HCT116 (cell line): Measurements from ENCODE around the gene IFRD2. TPM values are rescaled to one million over a fixed set of nuclear protein-coding genes. Genes with fewer than 3 reads are reported as not detected.

Experiments used
- ATAC-seq: fragments of 200-7000 bp; cut with Tn5 transposase; 2 replicates; pipeline ENCODE4 v1.9.1; 2020; ENCODE audit warnings: mild to moderate bottlenecking, moderate library complexity
- BruUV-seq: library from RNA; stranded (reverse); fragments of 400-500 nt; replicated peaks from 2 replicates; lab custom pipeline; 2021; lab: Mats Ljungman, UMichigan
- CTCF ChIA-PET: fragments of 300-600 bp; sonication (Branson Sonifier 250); formaldehyde crosslinking; loops from one replicate; lab custom pipeline; 2021; ENCODE audit warnings: antibody characterized with exemption; lab: Charles Lee
- POLR2A ChIA-PET: fragments of 300-600, 350-600 bp; sonication (Branson Sonifier 250); formaldehyde crosslinking; loops from one replicate; lab custom pipeline; 2021; ENCODE audit warnings: antibody characterized with exemption; lab: Charles Lee
- RAD21 ChIA-PET, 2 experiments: fragments of 300-600 bp; sonication (Branson Sonifier 250); formaldehyde crosslinking; loops; one replicate each; lab custom pipeline; 2023; ENCODE audit warnings: low total read pairs in 2 of 2; ENCODE audit not compliant: uncharacterized antibody in 2 of 2, unreplicated experiment in 2 of 2, low non-redundant PET in 1 of 2; lab: Charles Lee
- DNase-seq: peaks from one replicate; pipeline ENCODE4 v3.0.0-alpha.2; 2010; ENCODE audit warnings: low read depth, low spot score
- H2AFZ ChIP-seq: fragments of 200-600 bp; shearing (Covaris generic), sonication (generic); 2 replicates; pipeline ENCODE4 v1.6.1; 2017; ENCODE audit warnings: low read depth, mixed run types, mixed read lengths, antibody characterized with exemption, low read length; ENCODE audit not compliant: poor library complexity, severe bottlenecking
- H3K27ac ChIP-seq: 2 replicates; pipeline ENCODE4 v1.5.1; 2012; ENCODE audit warnings: low read depth, low read length
- H3K27me3 ChIP-seq: fragments of 200-600 bp; sonication (generic); 2 replicates; pipeline ENCODE4 v1.6.1; 2016; ENCODE audit warnings: mixed run types, low read length, mixed read lengths; ENCODE audit not compliant: insufficient read depth
- H3K36me3 ChIP-seq, 2 experiments: fragments of 200-500 bp in 1 of 2; fragments of 200-600 bp in 1 of 2; sonication (Bioruptor generic) in 1 of 2; sonication (generic) in 1 of 2; 2 replicates each; pipeline versions ENCODE4 v1.5.1 to v1.6.1; 2014 to 2016; ENCODE audit warnings: low read length in 2 of 2, inconsistent platforms in 1 of 2, mixed read lengths in 1 of 2, mixed run types in 1 of 2; ENCODE audit not compliant: insufficient read depth in 2 of 2, control insufficient read depth in 1 of 2
- H3K4me1 ChIP-seq, 2 experiments: fragments of 200-600 bp in 1 of 2; sonication (generic) in 1 of 2; 2 replicates each; pipeline versions ENCODE4 v1.5.1 to v1.6.1; 2012 to 2017; ENCODE audit warnings: low read length in 2 of 2, inconsistent platforms in 1 of 2, mild to moderate bottlenecking in 1 of 2, mixed read lengths in 1 of 2, mixed run types in 1 of 2, moderate library complexity in 1 of 2; ENCODE audit not compliant: insufficient read depth in 2 of 2, control insufficient read depth in 1 of 2
- H3K4me2 ChIP-seq: fragments of 200-600 bp; sonication (generic); 2 replicates; pipeline ENCODE4 v1.6.1; 2017; ENCODE audit warnings: mixed run types, low read length, mixed read lengths
- H3K4me3 ChIP-seq, 2 experiments: fragments of 200-600 bp in 1 of 2; sonication (generic) in 1 of 2; replicated peaks in 1 of 2; 2 replicates each; pipeline ENCODE4 v1.5.1; 2011 to 2016; ENCODE audit warnings: low read length in 2 of 2, control low read depth in 1 of 2, low read depth in 1 of 2, mild to moderate bottlenecking in 1 of 2, mixed read lengths in 1 of 2, mixed run types in 1 of 2
- H3K79me2 ChIP-seq: fragments of 200-600 bp; sonication (generic); 2 replicates; pipeline ENCODE4 v1.6.1; 2017; ENCODE audit warnings: mild to moderate bottlenecking, mixed run types, low read length, moderate library complexity, mixed read lengths; ENCODE audit not compliant: insufficient read depth
- H3K9ac ChIP-seq: fragments of 200-600 bp; sonication (generic); 2 replicates; pipeline ENCODE4 v1.6.1; 2016; ENCODE audit warnings: low read length, mixed read lengths
- H3K9me2 ChIP-seq: fragments of 200-600 bp; sonication (generic), shearing (Covaris generic); 2 replicates; pipeline ENCODE4 v1.6.1; 2017; ENCODE audit warnings: mixed run types, mild to moderate bottlenecking, moderate library complexity; ENCODE audit not compliant: insufficient read depth
- H3K9me3 ChIP-seq, 2 experiments: fragments of 200-500 bp in 1 of 2; fragments of 200-600 bp in 1 of 2; sonication (Bioruptor generic) in 1 of 2; sonication (generic) in 1 of 2; 2 replicates each; pipeline ENCODE4 v1.6.1; 2014 to 2017; ENCODE audit warnings: low read length in 2 of 2, mixed read lengths in 2 of 2, inconsistent platforms in 1 of 2, low read depth in 1 of 2, mild to moderate bottlenecking in 1 of 2, mixed run types in 1 of 2, moderate library complexity in 1 of 2; ENCODE audit not compliant: control insufficient read depth in 1 of 2, insufficient read depth in 1 of 2
- H4K20me1 ChIP-seq: fragments of 200-600 bp; sonication (generic), shearing (Covaris generic); 2 replicates; pipeline ENCODE4 v1.6.1; 2017; ENCODE audit warnings: mixed run types, mild to moderate bottlenecking, moderate library complexity; ENCODE audit not compliant: insufficient read depth
- ELF1 ChIP-seq: IDR thresholded peaks from 2 replicates; pipeline ENCODE4 v1.6.1; 2012; ENCODE audit warnings: low read depth, borderline replicate concordance
- FOSL1 ChIP-seq: IDR thresholded peaks from 2 replicates; pipeline ENCODE4 v1.6.1; 2012; ENCODE audit warnings: low read depth
- POLR2A ChIP-seq: IDR thresholded peaks from 2 replicates; pipeline ENCODE4 v1.7.0; 2011; ENCODE audit warnings: borderline replicate concordance; ENCODE audit not compliant: insufficient read depth, insufficient read length; ENCODE audit errors: extremely low read depth
- POLR2AphosphoS5 ChIP-seq: IDR thresholded peaks from 2 replicates; pipeline ENCODE4 v1.6.1; 2011; ENCODE audit warnings: mild to moderate bottlenecking, low read depth, low read length, moderate library complexity
- RAD21 ChIP-seq: IDR thresholded peaks from 2 replicates; pipeline ENCODE4 v1.6.1; 2012; ENCODE audit warnings: low read depth, mild to moderate bottlenecking
- TCF7L2 ChIP-seq: IDR thresholded peaks from 2 replicates; pipeline ENCODE4 v1.7.0; 2011; ENCODE audit warnings: borderline replicate concordance, inconsistent platforms; ENCODE audit not compliant: insufficient read depth, insufficient read length; ENCODE audit errors: extremely low read depth
- YY1 ChIP-seq: IDR thresholded peaks from 2 replicates; pipeline ENCODE4 v1.6.1; 2011; ENCODE audit warnings: low read length, low read depth, moderate library complexity, mild to moderate bottlenecking; ENCODE audit not compliant: insufficient replicate concordance; ENCODE audit errors: extremely low read depth
- intact Hi-C: fragments of 100-400 bp; cut with micrococcal nuclease; formaldehyde crosslinking; loops from 2 replicates; pipeline ENCODE4 v1.10.0; 2022
- total RNA-seq: library from RNA; stranded (reverse); gene quantifications from one replicate; pipeline ENCODE4 v1.2.1, GENCODE V29; 2021; ENCODE audit not compliant: unreplicated experiment
- TF ChIP-seq, protein P1 (sequence below): IDR thresholded peaks from 2 replicates; pipeline ENCODE4 v1.6.1; 2012
- TF ChIP-seq, protein P2 (sequence below): IDR thresholded peaks from 2 replicates; pipeline ENCODE4 v1.6.1; 2012
- TF ChIP-seq, protein P3 (sequence below): IDR thresholded peaks from 2 replicates; pipeline ENCODE4 v1.6.1; 2012; ENCODE audit warnings: low read depth
- TF ChIP-seq, protein P4 (sequence below): IDR thresholded peaks from 2 replicates; pipeline ENCODE4 v1.6.1; 2011; ENCODE audit warnings: mild to moderate bottlenecking, low read length, moderate library complexity; ENCODE audit not compliant: insufficient replicate concordance; ENCODE audit errors: extremely low read depth

The IFRD2 gene
- total RNA-seq, 1 experiment from 2014 or later, result 146 TPM

DNA sequence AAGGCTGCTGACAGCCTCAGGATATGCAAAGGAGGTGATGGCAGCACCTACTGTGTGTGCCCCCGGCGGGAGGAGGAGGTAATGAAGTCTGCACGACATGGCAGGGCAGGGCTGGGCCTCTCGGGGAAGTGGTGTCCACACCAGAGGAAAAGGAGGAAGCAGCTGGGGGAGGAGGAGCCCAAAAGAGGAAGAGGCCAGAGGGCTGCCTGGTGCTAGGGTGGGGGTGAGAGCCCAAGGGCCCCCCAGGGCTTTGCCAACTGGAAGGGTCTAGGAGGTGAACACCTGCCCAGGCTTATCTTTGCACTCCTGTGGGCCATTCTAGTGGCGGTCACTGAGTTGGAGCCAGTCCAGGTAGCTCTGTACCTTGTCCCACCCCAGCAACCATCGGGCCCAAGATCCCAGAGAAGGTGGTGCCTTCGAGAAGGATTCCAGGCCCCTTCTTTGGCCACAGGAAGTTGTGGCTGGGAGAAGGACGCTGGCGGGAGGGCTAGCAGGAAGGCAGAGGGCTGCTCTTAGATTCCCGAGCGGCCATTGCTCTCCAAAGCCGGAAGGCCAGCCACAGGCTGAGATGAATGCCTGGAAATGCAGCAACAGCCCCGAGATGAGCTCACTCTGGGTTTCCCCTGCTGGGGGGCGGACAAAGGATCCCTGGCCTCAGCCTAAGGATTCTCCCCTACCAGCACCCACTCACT, 49.2 kb downstream of the IFRD2 start:
- ChIA-PET RAD21 (no interaction called here), CTCF (interaction anchor here (0.8 to 1.4 kb wide), 3 partner anchors 16 to 48 kb away, joined by 3 to 8 read pairs (median 3); no protein-coding TSS in a partner anchor), POLR2A (interaction anchor here (0.6 to 0.9 kb wide), 3 partner anchors 8 to 22 kb away, joined by 3 to 4 read pairs (median 3); no protein-coding TSS in a partner anchor)
- DNase-seq (no peak), ATAC-seq (no peak)
- no peaks in the 10 kb centered on the region for H3K27me3 ChIP-seq
- H3K4me2 ChIP-seq, result no peak overlapping the region
- peaks cover 0 to 5% of the 10 kb centered on the region in 2 experiments; a peak in 1 of 4 replicates for H3K36me3 ChIP-seq
- H3K4me1 ChIP-seq, result peaks cover 39 to 58% of the 10 kb centered on the region in 2 experiments
- no peak overlapping the region for H2AFZ ChIP-seq
- H3K9me2 ChIP-seq, result no peaks in the 10 kb centered on the region
- H3K27ac ChIP-seq, result peak overlapping the region; percentile 19; the same call in 1 of the 2 replicates
- no peak overlapping the region for H3K9ac ChIP-seq
- no peak for TF ChIP-seq POLR2AphosphoS5
- TF ChIP-seq, protein P1, sequence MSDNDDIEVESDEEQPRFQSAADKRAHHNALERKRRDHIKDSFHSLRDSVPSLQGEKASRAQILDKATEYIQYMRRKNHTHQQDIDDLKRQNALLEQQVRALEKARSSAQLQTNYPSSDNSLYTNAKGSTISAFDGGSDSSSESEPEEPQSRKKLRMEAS, result no peak
- intact Hi-C loops, result no loop called here
- BruUV-seq, result no TSS peak
- peaks cover 95% of the 10 kb centered on the region for H3K79me2 ChIP-seq
- no peaks in the 10 kb centered on the region for H3K9me3 ChIP-seq
- 0 out of 2 replicates have a peak, but pooled peaks cover 4% of the 10 kb centered on the region for H4K20me1 ChIP-seq
- H3K4me3 ChIP-seq, result no peak overlapping the region

DNA sequence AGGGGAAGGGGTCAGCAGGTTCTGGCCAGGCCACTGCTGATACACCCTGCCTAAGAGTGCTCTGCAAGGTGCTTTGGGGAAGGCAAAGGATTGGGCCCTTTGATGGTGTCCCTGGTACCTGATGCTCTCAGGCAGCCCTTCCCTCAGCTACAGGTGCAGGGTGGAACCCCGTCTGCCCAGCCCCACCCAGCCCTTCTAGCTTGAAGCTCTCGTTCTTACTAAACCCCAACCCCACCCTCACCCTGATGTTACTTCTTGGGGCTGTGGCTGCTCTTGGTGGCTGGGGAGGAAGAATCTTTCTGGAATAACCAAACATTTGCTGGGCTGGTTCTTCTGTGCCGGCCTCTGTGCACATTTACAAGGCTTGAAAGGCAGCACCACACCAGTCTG, 49.9 kb downstream of the IFRD2 start:
- ChIA-PET CTCF (no interaction called here), RAD21 (no interaction called here), POLR2A (interaction anchor here (0.6 kb wide), 1 partner anchor 9 kb away, joined by 3 read pairs; no protein-coding TSS in a partner anchor)
- DNase-seq (no peak), ATAC-seq (no peak)
- Histone ChIP-seq H3K9me3 (no peaks in the 10 kb centered on the region), H3K9me2 (no peaks in the 10 kb centered on the region), H3K4me3 (no peak overlapping the region), H4K20me1 (0 out of 2 replicates have a peak, but pooled peaks cover 4% of the 10 kb centered on the region), H3K27me3 (no peaks in the 10 kb centered on the region), H3K27ac (no peak overlapping the region), H3K4me2 (no peak overlapping the region), H3K79me2 (peaks cover 95% of the 10 kb centered on the region), H3K4me1 (peaks cover 39 to 58% of the 10 kb centered on the region in 2 experiments), H2AFZ (no peak overlapping the region), H3K36me3 (peaks cover 0 to 5% of the 10 kb centered on the region in 2 experiments; a peak in 1 of 4 replicates), H3K9ac (no peak overlapping the region)
- no TSS peak for BruUV-seq
- intact Hi-C loops, result no loop called here
- TF ChIP-seq, protein P2, sequence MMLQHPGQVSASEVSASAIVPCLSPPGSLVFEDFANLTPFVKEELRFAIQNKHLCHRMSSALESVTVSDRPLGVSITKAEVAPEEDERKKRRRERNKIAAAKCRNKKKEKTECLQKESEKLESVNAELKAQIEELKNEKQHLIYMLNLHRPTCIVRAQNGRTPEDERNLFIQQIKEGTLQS, result no peak
- no peak for TF ChIP-seq ELF1
- TF ChIP-seq FOSL1, result no peak
- no peak for TF ChIP-seq POLR2AphosphoS5
- no peak for TF ChIP-seq YY1
- TF ChIP-seq, protein P3, sequence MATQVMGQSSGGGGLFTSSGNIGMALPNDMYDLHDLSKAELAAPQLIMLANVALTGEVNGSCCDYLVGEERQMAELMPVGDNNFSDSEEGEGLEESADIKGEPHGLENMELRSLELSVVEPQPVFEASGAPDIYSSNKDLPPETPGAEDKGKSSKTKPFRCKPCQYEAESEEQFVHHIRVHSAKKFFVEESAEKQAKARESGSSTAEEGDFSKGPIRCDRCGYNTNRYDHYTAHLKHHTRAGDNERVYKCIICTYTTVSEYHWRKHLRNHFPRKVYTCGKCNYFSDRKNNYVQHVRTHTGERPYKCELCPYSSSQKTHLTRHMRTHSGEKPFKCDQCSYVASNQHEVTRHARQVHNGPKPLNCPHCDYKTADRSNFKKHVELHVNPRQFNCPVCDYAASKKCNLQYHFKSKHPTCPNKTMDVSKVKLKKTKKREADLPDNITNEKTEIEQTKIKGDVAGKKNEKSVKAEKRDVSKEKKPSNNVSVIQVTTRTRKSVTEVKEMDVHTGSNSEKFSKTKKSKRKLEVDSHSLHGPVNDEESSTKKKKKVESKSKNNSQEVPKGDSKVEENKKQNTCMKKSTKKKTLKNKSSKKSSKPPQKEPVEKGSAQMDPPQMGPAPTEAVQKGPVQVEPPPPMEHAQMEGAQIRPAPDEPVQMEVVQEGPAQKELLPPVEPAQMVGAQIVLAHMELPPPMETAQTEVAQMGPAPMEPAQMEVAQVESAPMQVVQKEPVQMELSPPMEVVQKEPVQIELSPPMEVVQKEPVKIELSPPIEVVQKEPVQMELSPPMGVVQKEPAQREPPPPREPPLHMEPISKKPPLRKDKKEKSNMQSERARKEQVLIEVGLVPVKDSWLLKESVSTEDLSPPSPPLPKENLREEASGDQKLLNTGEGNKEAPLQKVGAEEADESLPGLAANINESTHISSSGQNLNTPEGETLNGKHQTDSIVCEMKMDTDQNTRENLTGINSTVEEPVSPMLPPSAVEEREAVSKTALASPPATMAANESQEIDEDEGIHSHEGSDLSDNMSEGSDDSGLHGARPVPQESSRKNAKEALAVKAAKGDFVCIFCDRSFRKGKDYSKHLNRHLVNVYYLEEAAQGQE, result no peak
- TF ChIP-seq TCF7L2, result no peak
- no peak for TF ChIP-seq POLR2A
- TF ChIP-seq, protein P4, sequence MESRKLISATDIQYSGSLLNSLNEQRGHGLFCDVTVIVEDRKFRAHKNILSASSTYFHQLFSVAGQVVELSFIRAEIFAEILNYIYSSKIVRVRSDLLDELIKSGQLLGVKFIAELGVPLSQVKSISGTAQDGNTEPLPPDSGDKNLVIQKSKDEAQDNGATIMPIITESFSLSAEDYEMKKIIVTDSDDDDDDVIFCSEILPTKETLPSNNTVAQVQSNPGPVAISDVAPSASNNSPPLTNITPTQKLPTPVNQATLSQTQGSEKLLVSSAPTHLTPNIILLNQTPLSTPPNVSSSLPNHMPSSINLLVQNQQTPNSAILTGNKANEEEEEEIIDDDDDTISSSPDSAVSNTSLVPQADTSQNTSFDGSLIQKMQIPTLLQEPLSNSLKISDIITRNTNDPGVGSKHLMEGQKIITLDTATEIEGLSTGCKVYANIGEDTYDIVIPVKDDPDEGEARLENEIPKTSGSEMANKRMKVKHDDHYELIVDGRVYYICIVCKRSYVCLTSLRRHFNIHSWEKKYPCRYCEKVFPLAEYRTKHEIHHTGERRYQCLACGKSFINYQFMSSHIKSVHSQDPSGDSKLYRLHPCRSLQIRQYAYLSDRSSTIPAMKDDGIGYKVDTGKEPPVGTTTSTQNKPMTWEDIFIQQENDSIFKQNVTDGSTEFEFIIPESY, result no peak
- TF ChIP-seq RAD21, result no peak
